Neural cell (in vitro differentiated cells): Measurements from ENCODE around the gene PRRT1. TPM values are rescaled to one million over a fixed set of nuclear protein-coding genes. Genes with fewer than 3 reads are reported as not detected.

Experiments used
- H2AFZ ChIP-seq: fragments of 200-600, 300-800 bp; sonication (generic), shearing (Covaris generic); 2 replicates; pipeline ENCODE4 v1.6.0; 2014; ENCODE audit warnings: low read depth, mild to moderate bottlenecking, antibody characterized with exemption, low read length, moderate library complexity
- H3F3A ChIP-seq: fragments of 200-600 bp; shearing (Covaris generic); 2 replicates; pipeline ENCODE4 v1.6.1; 2016; ENCODE audit warnings: mild to moderate bottlenecking, moderate library complexity, mixed read lengths, antibody characterized with exemption, low read length; ENCODE audit not compliant: insufficient read depth, poor library complexity, severe bottlenecking
- H3K27ac ChIP-seq: fragments of 200-600, 300-800 bp; sonication (generic), shearing (Covaris generic); 2 replicates; pipeline ENCODE4 v1.5.1; 2014; ENCODE audit warnings: mild to moderate bottlenecking, low read length, moderate library complexity
- H3K27me3 ChIP-seq: fragments of 300-800, 200-600 bp; sonication (generic), shearing (Covaris generic); 2 replicates; pipeline ENCODE4 v1.6.0; 2014; ENCODE audit warnings: mild to moderate bottlenecking, low read depth, low read length, moderate library complexity; ENCODE audit not compliant: insufficient read depth
- H3K36me3 ChIP-seq: fragments of 300-800, 200-600 bp; sonication (generic), shearing (Covaris generic); 2 replicates; pipeline ENCODE4 v1.5.1; 2014; ENCODE audit warnings: mild to moderate bottlenecking, antibody characterized with exemption, low read length, moderate library complexity; ENCODE audit not compliant: insufficient read depth
- H3K4me2 ChIP-seq: fragments of 300-800, 200-600 bp; sonication (generic), shearing (Covaris generic); 2 replicates; pipeline ENCODE4 v1.6.0; 2014; ENCODE audit warnings: mild to moderate bottlenecking, low read length
- H3K4me3 ChIP-seq: fragments of 300-800, 200-600 bp; sonication (generic), shearing (Covaris generic); 2 replicates; pipeline ENCODE4 v1.5.1; 2014; ENCODE audit warnings: mild to moderate bottlenecking, low read length, moderate library complexity
- H3K79me2 ChIP-seq: fragments of 200-600 bp; shearing (Covaris generic); replicated peaks from 2 replicates; pipeline ENCODE4 v1.6.0; 2014; ENCODE audit warnings: mild to moderate bottlenecking, low read length, moderate library complexity; ENCODE audit not compliant: insufficient read depth
- H3K9ac ChIP-seq: fragments of 300-800, 200-600 bp; sonication (generic), shearing (Covaris generic); 2 replicates; pipeline ENCODE4 v1.6.1; 2016; ENCODE audit warnings: mild to moderate bottlenecking, low read length, mixed read lengths
- H3K9me2 ChIP-seq: fragments of 200-600 bp; shearing (Covaris generic); 2 replicates; pipeline ENCODE4 v1.6.1; 2016; ENCODE audit warnings: mild to moderate bottlenecking, low read length, mixed read lengths; ENCODE audit not compliant: insufficient read depth
- H3K9me3 ChIP-seq: fragments of 200-600, 300-800 bp; sonication (generic), shearing (Covaris generic); 2 replicates; pipeline ENCODE4 v1.6.1; 2016; ENCODE audit warnings: mild to moderate bottlenecking, mixed run types, low read length, moderate library complexity, mixed read lengths
- H4K20me1 ChIP-seq: fragments of 200-600 bp; shearing (Covaris generic); 2 replicates; pipeline ENCODE4 v1.6.1; 2016; ENCODE audit warnings: mild to moderate bottlenecking, mixed run types; ENCODE audit not compliant: insufficient read depth
- EP300 ChIP-seq: fragments of 450-650 bp; conservative IDR thresholded peaks from 2 replicates; pipeline ENCODE4 v1.6.1; 2014; ENCODE audit warnings: antibody characterized with exemption, mild to moderate bottlenecking, moderate library complexity; ENCODE audit not compliant: poor library complexity, severe bottlenecking
- EZH2 ChIP-seq: fragments of 200-600, 300-800 bp; shearing (Covaris generic), sonication (generic); IDR thresholded peaks from 2 replicates; pipeline ENCODE4 v1.6.1; 2014; ENCODE audit warnings: antibody characterized with exemption, low read length, borderline replicate concordance, mild to moderate bottlenecking; ENCODE audit not compliant: insufficient read depth, poor library complexity, severe bottlenecking
- MXI1 ChIP-seq: fragments of 450-650 bp; conservative IDR thresholded peaks from 2 replicates; pipeline ENCODE4 v1.6.1; 2014; ENCODE audit warnings: antibody characterized with exemption, mild to moderate bottlenecking; ENCODE audit not compliant: poor library complexity, severe bottlenecking
- POLR2AphosphoS5 ChIP-seq: IDR thresholded peaks from 2 replicates; pipeline ENCODE4 v1.6.1; 2012
- RAD21 ChIP-seq: fragments of 450-650 bp; conservative IDR thresholded peaks from 2 replicates; pipeline ENCODE4 v1.6.1; 2014; ENCODE audit warnings: antibody characterized with exemption, mild to moderate bottlenecking, moderate library complexity
- SMC3 ChIP-seq: fragments of 450-650 bp; conservative IDR thresholded peaks from 2 replicates; pipeline ENCODE4 v1.6.1; 2014; ENCODE audit warnings: antibody characterized with exemption, mild to moderate bottlenecking, moderate library complexity; ENCODE audit not compliant: poor library complexity
- TAF1 ChIP-seq: IDR thresholded peaks from 2 replicates; pipeline ENCODE4 v1.6.1; 2012; ENCODE audit warnings: low read depth
- polyA plus RNA-seq: library from polyadenylated mRNA; depleted of rRNA; stranded (reverse); fragments of >200 nt; gene quantifications from 2 replicates; pipeline ENCODE4 v1.2.3, GENCODE V29; 2014
- TF ChIP-seq, protein P1 (sequence below): fragments of 450-650 bp; IDR thresholded peaks from 2 replicates; pipeline ENCODE4 v1.5.1; 2014; ENCODE audit warnings: antibody characterized with exemption, mild to moderate bottlenecking, moderate library complexity; ENCODE audit not compliant: poor library complexity, severe bottlenecking
- TF ChIP-seq, protein P2 (sequence below): IDR thresholded peaks from 2 replicates; pipeline ENCODE4 v1.6.1; 2012; ENCODE audit warnings: borderline replicate concordance

Gene PRRT1
- polyA plus RNA-seq, 1 donor from 2014 or later = 0.22 TPM

GRCh38 chr6:32164295-32164694 lies 12.6 kb upstream of the PRRT1 start, which contains the start of gene EGFL8:
TSS of gene EGFL8 (plus strand) at chr6:32164595. CDS start at chr6:32166166, 1,571 bp downstream.
- H3K27ac ChIP-seq = no peak within 1 kb of the TSS
- no peaks in the 10 kb centered on the region for H4K20me1 ChIP-seq
- H3K36me3 ChIP-seq = no peaks in the 10 kb centered on the region
- H3F3A ChIP-seq = no peaks in the 10 kb centered on the region
- no peak within 1 kb of the TSS for H3K4me2 ChIP-seq
- H3K4me3 ChIP-seq = no peak within 1 kb of the TSS
- no peak within 1 kb of the TSS for H2AFZ ChIP-seq
- H3K9me2 ChIP-seq = no peaks in the 10 kb centered on the region
- no peaks in the 10 kb centered on the region for H3K9me3 ChIP-seq
- H3K27me3 ChIP-seq = no peaks in the 10 kb centered on the region
- TF ChIP-seq EP300 = no peak
- TF ChIP-seq, protein P1, sequence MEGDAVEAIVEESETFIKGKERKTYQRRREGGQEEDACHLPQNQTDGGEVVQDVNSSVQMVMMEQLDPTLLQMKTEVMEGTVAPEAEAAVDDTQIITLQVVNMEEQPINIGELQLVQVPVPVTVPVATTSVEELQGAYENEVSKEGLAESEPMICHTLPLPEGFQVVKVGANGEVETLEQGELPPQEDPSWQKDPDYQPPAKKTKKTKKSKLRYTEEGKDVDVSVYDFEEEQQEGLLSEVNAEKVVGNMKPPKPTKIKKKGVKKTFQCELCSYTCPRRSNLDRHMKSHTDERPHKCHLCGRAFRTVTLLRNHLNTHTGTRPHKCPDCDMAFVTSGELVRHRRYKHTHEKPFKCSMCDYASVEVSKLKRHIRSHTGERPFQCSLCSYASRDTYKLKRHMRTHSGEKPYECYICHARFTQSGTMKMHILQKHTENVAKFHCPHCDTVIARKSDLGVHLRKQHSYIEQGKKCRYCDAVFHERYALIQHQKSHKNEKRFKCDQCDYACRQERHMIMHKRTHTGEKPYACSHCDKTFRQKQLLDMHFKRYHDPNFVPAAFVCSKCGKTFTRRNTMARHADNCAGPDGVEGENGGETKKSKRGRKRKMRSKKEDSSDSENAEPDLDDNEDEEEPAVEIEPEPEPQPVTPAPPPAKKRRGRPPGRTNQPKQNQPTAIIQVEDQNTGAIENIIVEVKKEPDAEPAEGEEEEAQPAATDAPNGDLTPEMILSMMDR = no peak
- H3K9ac ChIP-seq = no peak within 1 kb of the TSS
- H3K79me2 ChIP-seq = no peaks in the 10 kb centered on the region

- TF ChIP-seq POLR2AphosphoS5 (peak; percentile 10), TAF1 (no peak)
- Histone ChIP-seq H3K9ac (no peak overlapping the region), H3K27me3 (no peaks in the 10 kb centered on the region), H3K27ac (no peak overlapping the region), H3K4me3 (no peak overlapping the region), H2AFZ (no peak overlapping the region), H3K36me3 (no peaks in the 10 kb centered on the region), H3K4me2 (no peak overlapping the region), H3K9me2 (no peaks in the 10 kb centered on the region), H3F3A (no peaks in the 10 kb centered on the region), H3K79me2 (no peaks in the 10 kb centered on the region), H4K20me1 (no peaks in the 10 kb centered on the region), H3K9me3 (no peaks in the 10 kb centered on the region)
These were observed 12.0 kb upstream of the PRRT1 start for GRCh38 chr6:32163559-32164258.

GRCh38 chr6:32158052-32158451 lies 6.3 kb upstream of the PRRT1 start:
- H3K27me3 ChIP-seq = no peaks in the 10 kb centered on the region
- H3K9me3 ChIP-seq = no peaks in the 10 kb centered on the region
- no peak for TF ChIP-seq EZH2
- TF ChIP-seq, protein P1 = no peak
- no peak for TF ChIP-seq POLR2AphosphoS5
- no peak for TF ChIP-seq TAF1
- TF ChIP-seq, protein P2, sequence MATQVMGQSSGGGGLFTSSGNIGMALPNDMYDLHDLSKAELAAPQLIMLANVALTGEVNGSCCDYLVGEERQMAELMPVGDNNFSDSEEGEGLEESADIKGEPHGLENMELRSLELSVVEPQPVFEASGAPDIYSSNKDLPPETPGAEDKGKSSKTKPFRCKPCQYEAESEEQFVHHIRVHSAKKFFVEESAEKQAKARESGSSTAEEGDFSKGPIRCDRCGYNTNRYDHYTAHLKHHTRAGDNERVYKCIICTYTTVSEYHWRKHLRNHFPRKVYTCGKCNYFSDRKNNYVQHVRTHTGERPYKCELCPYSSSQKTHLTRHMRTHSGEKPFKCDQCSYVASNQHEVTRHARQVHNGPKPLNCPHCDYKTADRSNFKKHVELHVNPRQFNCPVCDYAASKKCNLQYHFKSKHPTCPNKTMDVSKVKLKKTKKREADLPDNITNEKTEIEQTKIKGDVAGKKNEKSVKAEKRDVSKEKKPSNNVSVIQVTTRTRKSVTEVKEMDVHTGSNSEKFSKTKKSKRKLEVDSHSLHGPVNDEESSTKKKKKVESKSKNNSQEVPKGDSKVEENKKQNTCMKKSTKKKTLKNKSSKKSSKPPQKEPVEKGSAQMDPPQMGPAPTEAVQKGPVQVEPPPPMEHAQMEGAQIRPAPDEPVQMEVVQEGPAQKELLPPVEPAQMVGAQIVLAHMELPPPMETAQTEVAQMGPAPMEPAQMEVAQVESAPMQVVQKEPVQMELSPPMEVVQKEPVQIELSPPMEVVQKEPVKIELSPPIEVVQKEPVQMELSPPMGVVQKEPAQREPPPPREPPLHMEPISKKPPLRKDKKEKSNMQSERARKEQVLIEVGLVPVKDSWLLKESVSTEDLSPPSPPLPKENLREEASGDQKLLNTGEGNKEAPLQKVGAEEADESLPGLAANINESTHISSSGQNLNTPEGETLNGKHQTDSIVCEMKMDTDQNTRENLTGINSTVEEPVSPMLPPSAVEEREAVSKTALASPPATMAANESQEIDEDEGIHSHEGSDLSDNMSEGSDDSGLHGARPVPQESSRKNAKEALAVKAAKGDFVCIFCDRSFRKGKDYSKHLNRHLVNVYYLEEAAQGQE = no peak
- no peak for TF ChIP-seq SMC3
- no peak for TF ChIP-seq RAD21
- TF ChIP-seq MXI1 = no peak
- TF ChIP-seq EP300 = no peak
- H3K9ac ChIP-seq = no peak overlapping the region
- H3K27ac ChIP-seq = no peak overlapping the region
- H3K4me2 ChIP-seq = no peak overlapping the region
- H2AFZ ChIP-seq = no peak overlapping the region
- no peaks in the 10 kb centered on the region for H3K36me3 ChIP-seq
- H3K79me2 ChIP-seq = peaks cover 9% of the 10 kb centered on the region
- no peak overlapping the region for H3K4me3 ChIP-seq
- H4K20me1 ChIP-seq = no peaks in the 10 kb centered on the region
- no peaks in the 10 kb centered on the region for H3F3A ChIP-seq
- H3K9me2 ChIP-seq = no peaks in the 10 kb centered on the region
